Measurements from ENCODE around the gene ZNF467.

The ZNF467 gene

DNA sequence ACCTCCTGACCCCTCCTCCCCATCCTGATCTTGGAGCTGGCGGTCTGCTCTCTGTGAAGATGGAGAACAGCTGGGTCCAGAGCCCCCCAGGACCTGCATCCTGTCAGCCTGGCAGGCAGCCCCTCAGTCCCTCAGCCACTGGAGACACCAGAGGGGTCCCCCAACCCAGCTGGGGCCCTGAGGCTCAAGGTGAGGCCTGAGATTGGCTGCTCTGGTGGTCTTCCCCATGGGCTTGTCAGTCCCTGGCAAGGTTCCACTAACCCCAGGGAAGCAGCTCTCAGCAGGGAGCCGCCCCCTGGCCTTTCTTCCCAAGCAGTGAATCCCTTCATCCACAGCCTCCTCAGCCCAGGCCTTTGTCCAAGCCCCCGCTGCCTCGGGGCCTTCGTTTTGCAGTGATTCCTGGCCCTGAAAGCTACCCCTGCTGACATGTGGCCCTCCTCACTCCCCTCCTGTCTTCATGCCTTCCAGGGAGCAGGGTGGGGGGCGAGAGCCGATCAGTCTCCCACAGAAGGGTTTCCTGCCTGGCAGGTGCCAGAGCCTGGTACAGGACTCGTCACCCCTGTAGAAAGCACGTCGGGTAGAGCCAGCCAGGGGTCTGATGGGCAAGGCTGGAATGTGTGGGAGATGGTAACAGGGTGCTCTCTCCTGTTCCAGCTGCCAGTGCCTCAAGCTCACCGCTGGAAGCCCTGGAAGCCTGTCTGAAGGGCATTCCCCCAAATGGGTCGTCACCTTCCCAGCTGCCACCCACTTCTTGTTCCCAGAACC is 48.5 kb downstream of the ZNF467 start:
- DNase-seq: no peak

DNA sequence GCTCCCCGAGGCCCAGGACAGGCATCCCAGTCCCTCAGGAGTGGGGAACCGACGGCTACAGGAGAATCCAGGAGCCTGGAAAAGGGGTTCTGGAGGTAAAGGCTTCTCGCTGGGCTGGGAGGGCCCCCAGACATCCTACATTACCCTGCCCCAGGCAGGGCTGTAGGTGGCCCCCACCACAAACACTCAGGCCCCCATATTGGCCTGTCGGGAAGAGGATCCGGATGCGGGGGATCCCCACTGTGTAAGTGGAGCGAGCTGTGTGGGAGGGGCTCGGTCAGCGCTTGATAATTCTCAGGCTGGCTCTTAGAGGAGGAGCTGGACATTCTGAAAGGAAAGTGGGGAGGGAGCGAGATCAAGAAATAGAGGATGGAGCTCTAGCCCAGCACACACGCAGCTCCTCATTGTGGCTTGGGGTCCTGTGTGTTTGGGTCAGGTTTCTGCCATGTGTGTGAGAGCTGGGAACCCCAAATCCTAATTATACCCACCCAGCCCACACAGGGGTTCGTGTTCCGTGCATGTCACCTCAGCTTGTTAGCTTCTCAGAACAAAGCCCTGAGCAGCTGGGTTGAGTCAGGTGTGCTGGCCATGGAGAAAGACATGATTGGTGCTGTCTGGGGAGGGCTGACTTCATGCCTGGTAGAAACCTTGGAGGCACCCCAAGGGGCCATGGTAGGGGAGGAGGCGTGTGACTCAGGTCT is 49.4 kb downstream of the ZNF467 start:
- DNase-seq: no peak

DNA sequence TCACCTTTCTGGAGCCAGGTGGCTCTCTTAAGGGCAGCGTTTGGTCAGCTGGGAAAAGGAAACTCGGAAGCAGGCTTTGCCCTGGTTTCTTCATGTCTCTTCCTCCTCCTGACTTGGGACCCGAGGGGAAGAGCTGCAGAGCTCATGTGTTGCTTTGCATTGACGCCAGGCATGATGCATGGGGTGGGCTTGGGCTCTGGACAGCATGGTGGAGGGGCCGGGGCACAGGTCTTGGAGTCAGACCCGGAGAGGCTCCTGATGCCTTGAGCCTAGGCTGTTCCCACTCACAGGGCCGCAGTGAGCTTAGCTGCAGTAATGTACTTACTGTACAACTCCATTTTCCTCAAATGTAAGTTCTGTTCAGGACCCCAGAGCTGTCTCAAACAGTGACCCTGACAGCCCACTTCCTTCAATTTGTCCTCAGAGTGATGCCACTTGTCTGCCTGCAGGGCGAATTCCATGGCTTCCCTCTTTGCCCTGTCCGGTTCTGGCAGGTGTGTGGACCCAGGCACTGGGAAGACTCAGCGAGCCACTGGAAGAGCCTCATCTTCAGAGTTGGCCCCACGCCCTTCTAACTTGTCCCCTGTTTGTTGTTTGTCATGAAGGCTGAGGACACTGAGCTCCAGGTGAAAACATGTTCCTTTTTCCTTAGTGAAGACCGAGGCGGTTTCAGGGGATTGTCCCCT is 50.2 kb downstream of the ZNF467 start:
- DNase-seq: no peak

DNA sequence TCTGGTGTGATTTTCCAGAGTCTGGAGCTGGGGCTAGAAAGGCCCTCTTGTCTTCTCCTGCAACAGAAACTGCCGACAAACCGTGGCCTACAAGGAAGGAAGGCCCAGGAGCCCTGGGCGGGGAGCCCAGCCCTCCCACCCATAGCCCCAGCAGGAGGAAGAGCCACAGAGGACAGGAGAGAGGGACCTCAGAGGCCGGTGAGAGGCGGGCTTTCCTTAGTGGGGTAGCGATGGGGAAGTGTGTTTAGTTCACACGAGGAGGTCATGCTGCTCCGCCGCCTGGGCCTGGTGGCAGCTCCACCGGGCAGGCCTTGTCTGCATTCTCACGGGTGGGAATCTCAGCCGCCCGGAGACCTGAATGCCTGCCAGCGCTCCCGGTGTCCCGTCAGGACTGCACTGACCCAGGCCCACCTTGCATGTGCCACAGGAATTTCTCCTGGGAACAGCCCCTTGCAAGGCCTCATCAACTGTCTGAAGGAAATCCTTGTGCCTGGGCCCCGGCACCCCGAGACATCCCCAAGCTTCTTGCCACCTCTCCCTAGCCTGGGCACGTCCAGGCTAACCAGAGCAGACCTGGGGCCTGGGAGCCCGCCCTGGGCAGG is 50.9 kb downstream of the ZNF467 start:
- DNase-seq: no peak

DNA sequence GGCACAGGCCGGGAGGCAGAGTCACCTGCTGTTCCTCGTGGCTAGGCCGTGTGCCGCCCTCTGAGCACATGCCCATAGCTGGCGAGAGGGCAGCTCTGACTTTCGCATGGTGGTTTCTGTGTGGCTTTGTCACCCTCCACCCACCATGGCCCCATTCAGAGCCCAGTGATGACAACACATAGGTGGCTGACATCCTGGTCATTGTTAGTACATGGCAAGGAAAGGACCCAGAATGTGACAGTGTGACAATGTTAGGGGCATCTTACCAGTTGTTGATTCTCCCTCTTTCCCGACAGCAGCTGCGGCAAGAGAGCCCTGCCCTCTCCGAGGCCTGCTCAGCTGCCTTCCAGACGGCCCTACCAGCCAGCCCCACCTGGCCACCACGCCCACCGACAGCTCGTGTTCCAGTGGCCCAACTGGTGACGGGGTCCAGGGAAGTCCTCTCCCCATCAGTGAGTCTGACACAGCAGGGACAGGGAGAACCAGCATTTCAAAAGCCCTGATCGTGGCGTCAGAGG is 52.2 kb downstream of the ZNF467 start:
- no peak for DNase-seq

DNA sequence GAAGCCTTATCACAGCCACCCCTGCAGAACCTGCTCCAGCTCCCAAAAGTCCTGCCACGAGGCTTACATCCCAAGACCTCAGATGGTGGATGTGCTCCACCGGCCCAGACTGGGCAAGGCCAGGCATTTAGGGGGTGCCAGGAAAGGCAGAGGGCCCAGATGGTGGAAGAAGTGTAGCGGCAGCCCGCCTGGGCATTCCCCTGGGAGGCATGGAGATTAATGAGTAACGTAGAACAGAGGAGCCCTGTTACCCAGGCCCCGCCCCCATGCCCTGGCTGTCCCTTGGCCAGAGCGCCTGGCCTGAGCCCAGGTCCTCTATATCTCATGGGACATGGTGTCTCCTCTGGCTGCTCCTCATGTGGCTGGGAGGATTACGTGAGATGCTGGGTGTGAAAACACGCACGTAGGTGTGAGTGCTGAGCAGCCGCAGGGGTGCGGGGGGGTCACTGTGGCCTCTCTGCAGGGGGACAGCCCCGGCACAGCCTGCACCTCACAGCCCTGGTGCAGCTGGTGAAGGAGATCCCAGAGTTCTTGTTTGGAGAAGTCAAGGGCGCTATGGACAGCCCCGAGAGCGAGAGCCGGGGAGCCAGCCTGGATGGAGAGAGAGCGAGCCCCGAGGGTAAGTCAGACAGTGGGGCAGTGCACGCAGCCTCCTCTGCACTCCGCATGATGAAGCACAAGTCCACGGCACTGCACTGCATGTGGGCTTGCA is 52.9 kb downstream of the ZNF467 start:
- peak; percentile 66 for DNase-seq

DNA sequence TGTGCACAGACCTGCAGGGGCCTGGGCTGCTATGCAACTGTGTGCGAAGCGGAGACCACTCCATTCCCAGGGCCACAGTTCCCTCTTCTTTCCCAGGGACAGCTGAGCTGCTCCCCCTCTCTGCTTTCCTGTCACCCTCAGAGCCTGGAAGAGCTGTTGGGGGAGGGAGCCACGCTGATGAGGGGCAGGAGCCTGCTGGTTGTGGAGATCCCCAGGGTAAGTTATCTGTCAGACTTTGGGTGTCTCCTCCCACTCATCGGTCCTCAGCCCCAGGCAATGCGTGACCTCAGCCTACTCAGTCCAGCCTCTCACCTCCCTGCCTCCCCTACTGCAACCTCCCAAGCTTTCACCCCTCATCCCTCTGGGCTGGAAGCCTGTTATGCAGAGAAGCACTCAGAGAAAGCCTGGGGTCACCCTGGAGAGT is 53.5 kb downstream of the ZNF467 start:
- no peak for DNase-seq

DNA sequence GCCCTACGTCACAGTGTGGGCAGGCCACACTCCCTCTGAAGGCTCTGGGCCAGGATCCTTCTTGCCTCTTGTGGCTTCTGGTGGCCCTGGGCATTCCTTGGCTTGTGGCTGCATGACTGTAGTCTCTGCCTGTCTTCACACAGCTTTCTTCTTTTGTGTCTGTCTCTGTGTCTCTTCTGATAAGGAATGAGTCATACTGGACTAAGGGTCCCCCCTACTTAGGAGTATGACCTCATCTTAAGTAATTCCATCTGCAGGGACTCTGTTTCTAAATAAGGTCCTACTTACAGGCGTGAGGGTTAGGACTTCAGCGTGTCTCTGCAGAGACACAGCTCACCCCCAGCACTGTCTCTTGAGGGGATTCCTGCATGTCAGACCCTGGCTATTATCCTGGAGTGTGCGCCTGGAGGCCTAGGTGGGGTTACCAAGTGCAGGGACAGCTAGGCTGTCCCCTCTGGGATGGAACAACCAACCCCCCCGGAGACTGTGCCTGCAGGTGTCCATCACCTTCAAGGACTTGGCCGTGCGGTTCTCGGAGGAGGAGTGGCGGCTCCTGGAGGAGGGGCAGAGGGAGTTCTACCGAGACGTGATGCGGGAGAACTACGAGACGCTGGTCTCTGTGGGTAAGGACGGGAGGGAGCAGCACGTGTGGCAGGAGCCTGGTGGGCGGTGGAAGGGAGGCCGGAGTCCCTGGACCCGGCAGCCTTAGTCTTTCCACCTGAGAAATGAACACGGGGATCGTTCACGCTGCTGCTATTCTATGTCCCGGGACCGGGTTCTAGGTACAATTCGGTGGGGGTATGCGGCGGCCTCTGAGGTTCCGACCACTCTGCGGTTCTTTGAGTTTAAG is 54.1 kb downstream of the ZNF467 start:
- no peak for DNase-seq

DNA sequence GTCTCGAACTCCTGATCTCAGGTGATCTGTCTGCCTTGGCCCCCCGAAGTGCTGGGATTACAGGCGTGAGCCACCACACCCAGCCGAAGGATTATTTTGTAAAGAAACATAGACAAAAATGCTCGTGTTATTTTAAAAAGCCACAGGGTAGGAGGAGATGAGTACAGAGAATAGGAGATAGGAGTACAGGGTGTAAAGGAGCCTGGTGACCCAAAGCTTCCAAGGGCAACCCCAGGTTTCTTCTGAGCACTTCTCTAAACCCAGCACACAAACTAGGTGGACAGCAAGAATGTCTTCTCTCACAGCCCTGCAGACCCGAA is 54.7 kb downstream of the ZNF467 start:
- DNase-seq: no peak

DNA sequence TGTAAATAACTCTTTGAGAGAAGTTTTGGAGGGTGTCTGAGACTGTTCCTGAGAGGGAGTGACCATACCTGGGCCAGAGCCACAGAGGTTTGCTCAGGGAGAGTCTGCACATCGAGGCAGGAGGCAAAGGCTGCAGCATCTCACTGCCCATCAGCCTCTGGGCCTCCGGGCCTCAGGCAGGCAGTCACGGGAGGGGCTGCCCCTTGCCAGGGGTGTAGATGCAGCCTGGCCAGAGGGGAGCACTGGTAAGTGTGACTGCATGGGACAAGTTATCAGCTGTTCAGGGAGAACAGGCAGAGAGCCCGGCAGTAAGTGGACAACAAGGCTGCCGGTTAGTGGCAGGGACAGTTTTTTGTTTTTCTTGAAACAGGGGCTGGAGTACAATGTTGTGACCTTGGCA is 55.9 kb downstream of the ZNF467 start:
- DNase-seq: no peak

DNA sequence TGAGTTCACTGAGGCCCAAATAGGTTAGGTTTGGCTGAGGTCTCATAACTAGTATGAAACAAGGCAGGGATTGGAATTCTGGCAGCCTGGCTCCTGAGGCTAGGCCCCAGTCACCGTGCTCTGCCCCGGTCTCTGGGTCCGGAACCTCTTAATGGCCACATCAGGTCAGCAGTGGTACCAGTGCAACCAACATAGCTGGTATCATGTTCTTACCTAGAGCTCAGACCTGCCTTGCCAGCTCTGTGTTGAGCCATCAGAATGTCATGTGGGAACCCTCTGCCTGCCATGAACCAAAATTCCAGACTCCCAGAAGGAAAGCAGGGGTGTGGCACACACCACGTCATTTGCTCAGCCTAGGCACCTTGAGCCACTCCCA is 56.5 kb downstream of the ZNF467 start:
- DNase-seq: no peak

DNA sequence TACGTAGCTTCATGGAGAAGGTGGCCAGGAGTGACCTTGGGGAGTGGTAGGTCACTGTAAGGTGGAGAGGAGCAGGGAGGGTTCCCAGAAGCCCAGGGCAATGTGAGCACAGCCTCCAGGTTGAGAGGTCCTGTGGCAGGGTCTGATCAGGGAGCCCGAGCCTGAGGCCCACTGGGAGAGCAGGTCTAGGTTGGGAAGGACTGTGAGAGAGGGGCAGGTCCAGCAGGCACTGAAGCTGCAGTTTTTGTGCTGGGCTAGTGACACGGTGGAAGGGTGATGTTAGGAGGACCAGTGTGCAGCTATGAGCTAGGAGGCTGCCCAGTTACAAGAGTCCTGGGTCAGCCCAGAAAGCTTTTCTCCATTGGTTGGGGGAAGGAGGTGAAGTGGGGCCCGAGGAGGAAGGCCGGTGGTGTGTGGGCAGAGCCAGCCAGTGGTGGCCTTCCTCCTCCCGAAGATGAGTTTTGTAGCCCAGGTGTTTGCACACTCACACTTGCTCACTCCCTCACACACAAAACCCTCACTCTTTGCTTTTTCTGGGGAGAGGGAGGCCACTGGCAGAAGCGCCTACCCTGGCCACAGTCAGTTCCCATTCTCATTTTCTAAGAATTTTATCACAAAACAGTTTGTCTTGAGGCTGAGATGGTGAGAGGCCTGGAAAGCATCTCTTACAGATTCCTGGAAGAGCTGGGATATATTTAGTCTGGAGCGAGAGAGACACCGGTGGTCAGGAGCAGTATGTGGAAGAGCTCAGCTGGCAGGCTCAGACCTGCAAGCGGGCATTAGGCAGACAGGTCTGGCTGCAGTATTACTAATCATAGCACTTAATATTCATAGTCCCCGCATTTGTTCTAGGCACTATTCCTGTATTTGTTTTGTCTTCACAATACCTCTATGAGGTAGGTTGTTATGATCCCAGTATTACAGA is 57.1 kb downstream of the ZNF467 start:
- peak; percentile 37 for DNase-seq

DNA sequence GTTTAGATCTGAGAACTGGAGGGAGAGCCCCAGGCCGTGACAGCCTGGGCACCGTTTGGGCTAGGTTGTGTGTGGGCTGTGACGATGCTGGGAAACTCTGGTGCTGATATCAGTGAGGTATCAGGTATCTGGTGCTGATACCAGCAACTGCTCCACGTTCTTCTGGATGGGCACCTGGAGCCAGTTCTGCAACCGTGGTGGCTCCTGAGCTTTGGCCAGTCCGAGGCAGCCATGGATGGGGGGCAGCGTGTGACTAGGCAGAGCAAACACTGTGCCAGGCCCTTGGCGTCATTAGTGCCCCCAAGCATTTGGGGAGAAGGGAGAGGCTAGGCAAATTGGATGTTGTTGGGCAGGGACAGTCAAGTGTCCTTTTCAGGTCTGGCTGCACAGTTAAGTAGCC is 57.9 kb downstream of the ZNF467 start:
- peak; percentile 42 for DNase-seq

DNA sequence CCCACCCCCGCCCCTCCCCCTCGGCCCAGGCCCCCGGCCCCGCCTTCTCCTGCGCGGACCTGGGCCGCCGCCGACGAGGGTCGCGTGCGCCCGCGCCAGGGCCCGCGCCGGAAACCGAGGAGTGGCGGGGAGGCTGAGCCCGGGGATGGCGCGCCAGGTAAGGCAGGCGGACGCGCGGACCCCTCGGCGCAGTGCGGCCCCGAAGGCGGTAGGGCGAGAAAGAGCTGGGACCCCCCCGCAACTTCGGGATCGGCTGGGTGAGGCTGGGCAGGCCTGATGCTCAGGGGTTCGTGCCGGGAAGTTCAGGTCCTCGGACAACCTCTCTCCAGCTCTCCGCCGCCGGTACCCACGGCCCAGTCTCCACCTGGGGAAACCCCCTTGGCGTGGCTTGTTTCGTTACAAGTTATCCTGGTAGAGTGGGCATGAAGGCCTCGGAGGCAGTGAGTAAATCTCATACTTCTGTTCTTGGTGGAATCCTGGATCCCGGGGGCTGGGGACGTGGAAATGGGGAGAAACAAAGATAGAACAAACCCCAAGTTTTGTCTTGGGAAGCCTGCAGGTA is 58.4 kb downstream of the ZNF467 start:
- DNase-seq: no peak

Measured in DMS53 (cell line).